Measurements from ENCODE around the gene SERINC1. TPM values are rescaled to one million over a fixed set of nuclear protein-coding genes. Genes with fewer than 3 reads are reported as not detected.

The SERINC1 gene
- total and polyA plus RNA-seq, 2 of the 4 experiments (the other 2 are of a cell fraction) = 79.8 to 123 TPM

- no TSS peak for BruUV-seq (replicated peaks)
- 58% methylated on average over 2 of the region's 4 CpGs; no CpG with 5 or more reads in 1 of the 2 experiments for WGBS, 2 experiments (ENCODE audit: extremely low coverage in 2 of 2, insufficient read length in 1 of 2)
- H3K79me1 ChIP-seq (ENCODE audit: low read depth in 1 of 2, low read length in 2 of 2) = no peaks in the 10 kb centered on the region
- in situ Hi-C loops (cut with MboI; ENCODE audit: low sequenced_read_pairs) (no loop called here), intact Hi-C loops (cut with micrococcal nuclease) (no loop called here), dilution Hi-C loops (cut with HindIII; ENCODE audit: low sequenced_read_pairs, unreplicated experiment) (no loop called here)
- H2AFZ ChIP-seq (replicated peaks; ENCODE audit: low read length, poor library complexity) = no peak overlapping the region
- H3K9me3 ChIP-seq (ENCODE audit: control insufficient read depth, insufficient read depth, low read length) = no peaks in the 10 kb centered on the region
- no peak overlapping the region for H2BK20ac ChIP-seq (ENCODE audit: low read depth, low read length)
- H4K8ac ChIP-seq (ENCODE audit: low read depth in 2 of 2, low read length in 2 of 2) = no peak overlapping the region
- DNase-seq (no peak), ATAC-seq (ENCODE audit: low read depth) (no peak)
- no peak overlapping the region for H2AK9ac ChIP-seq (replicated peaks; ENCODE audit: low read depth, low read length, poor library complexity)
- no peak overlapping the region for H3K18ac ChIP-seq (ENCODE audit: low read depth, low read length)
- H3K9me1 ChIP-seq (ENCODE audit: insufficient read depth, low read length) = no peaks in the 10 kb centered on the region
- no peak overlapping the region for H2BK120ac ChIP-seq (ENCODE audit: low read depth, low read length)
- no peaks in the 10 kb centered on the region for H3K27me3 ChIP-seq (ENCODE audit: control insufficient read depth, insufficient read depth, low read length)
- ChIA-PET POLR2A (ENCODE audit: unreplicated experiment) (no interaction called here), CTCF (interaction anchor here (0.7 kb wide), 1 partner anchor 242 kb away, joined by 3 read pairs; no protein-coding TSS in a partner anchor)
- no peak overlapping the region for H3K23ac ChIP-seq (ENCODE audit: low read depth, low read length)
- H3K4me2 ChIP-seq (ENCODE audit: low read depth, low read length) = no peak overlapping the region
- H3K4me3 ChIP-seq (ENCODE audit: insufficient read depth, low read depth, low read length) = no peak overlapping the region
- TF ChIP-seq CHD1 (IDR thresholded peaks at IDR 0.05; ENCODE audit: low read depth, low read length) (no peak), MAZ (IDR thresholded peaks at IDR 0.05; ENCODE audit: borderline replicate concordance, low read depth, low read length) (no peak)
- H3K4me1 ChIP-seq (ENCODE audit: control insufficient read depth, insufficient read depth, low read length) = no peaks in the 10 kb centered on the region
- no peak overlapping the region for H3K9ac ChIP-seq (ENCODE audit: low read depth, low read length)
- H4K5ac ChIP-seq (ENCODE audit: low read depth, low read length) = no peak overlapping the region
- H3K56ac ChIP-seq (ENCODE audit: extremely low read depth, insufficient read depth, low read length) = no peak overlapping the region
- H2AK5ac ChIP-seq (ENCODE audit: low read depth, low read length) = no peak overlapping the region
- no peak overlapping the region for H2BK5ac ChIP-seq (ENCODE audit: low read depth, low read length, poor library complexity, severe bottlenecking)
- no peak overlapping the region for H3K27ac ChIP-seq (ENCODE audit: insufficient read depth, low read length)
- H4K91ac ChIP-seq (ENCODE audit: insufficient read depth, low read depth, low read length) = no peak overlapping the region
- no peak overlapping the region for H2BK15ac ChIP-seq (ENCODE audit: low read depth, low read length)
- no peaks in the 10 kb centered on the region for H3K36me3 ChIP-seq (ENCODE audit: control insufficient read depth, insufficient read depth, low read length)
- no peaks in the 10 kb centered on the region for H4K20me1 ChIP-seq (ENCODE audit: insufficient read depth, low read length)
- H3K4ac ChIP-seq (ENCODE audit: low read depth, low read length) = no peak overlapping the region
- H3K14ac ChIP-seq (replicated peaks; ENCODE audit: low read depth, low read length) = no peak overlapping the region
Measured at GRCh38 chr6:122484760-122485159, 13.2 kb upstream of the SERINC1 start.
